ENCODE data around the gene MEPCE. TPM values are rescaled to one million over a fixed set of nuclear protein-coding genes. Genes with fewer than 3 reads are reported as not detected.

The MEPCE gene
- total and polyA plus RNA-seq, 2 experiments from 2014 or later, result 10.0 to 32.6 TPM

GRCh38 chr7:100432053-100432452, 2.4 kb downstream of the MEPCE start:
- Histone ChIP-seq H3K36me3 (ENCODE audit: insufficient read depth) (peaks cover 9% of the 10 kb centered on the region; the same call in 1 of the 2 replicates), H4K20me1 (replicated peaks; ENCODE audit: insufficient read depth) (peaks cover 3% of the 10 kb centered on the region; the same call in 1 of the 2 replicates)

More at GRCh38 chr7:100432053-100432452, 2.4 kb downstream of the MEPCE start:
- no peak for DNase-seq (ENCODE audit: low spot score)
- peak overlapping the region; percentile 81 for H3K27ac ChIP-seq (ENCODE audit: low read depth)
- peaks cover 9% of the 10 kb centered on the region for H3K27me3 ChIP-seq (ENCODE audit: insufficient read depth)
- Mint-ChIP-seq H3K36me3 (ENCODE audit: low read depth) (peaks cover 59% of the 10 kb centered on the region), H3K4me3 (peak overlapping the region; percentile 93), H3K9me3 (peaks cover 20% of the 10 kb centered on the region), H3K4me1 (peaks cover 48% of the 10 kb centered on the region), H3K27ac (peak overlapping the region; percentile 56; the same call in 1 of the 2 replicates), H3K27me3 (ENCODE audit: insufficient read depth, low read depth, poor library complexity) (peaks cover 47% of the 10 kb centered on the region)
- TF ChIP-seq STAT1 (IDR thresholded peaks at IDR 0.05; ENCODE audit: unreplicated experiment), result no peak
- no peak for TF ChIP-seq EZH2phosphoT487 (IDR thresholded peaks at IDR 0.05; ENCODE audit: unreplicated experiment)
- TF ChIP-seq NANOG (IDR thresholded peaks at IDR 0.05; ENCODE audit: borderline replicate concordance), result no peak
- no peak for TF ChIP-seq ETS1 (IDR thresholded peaks at IDR 0.05)
- TF ChIP-seq ZNF462 (CRISPR knock-in tag; IDR thresholded peaks at IDR 0.05), result no peak
- no peak for TF ChIP-seq EZH2 (IDR thresholded peaks at IDR 0.05; ENCODE audit: low read depth, unreplicated experiment)
- TF ChIP-seq, protein P1, sequence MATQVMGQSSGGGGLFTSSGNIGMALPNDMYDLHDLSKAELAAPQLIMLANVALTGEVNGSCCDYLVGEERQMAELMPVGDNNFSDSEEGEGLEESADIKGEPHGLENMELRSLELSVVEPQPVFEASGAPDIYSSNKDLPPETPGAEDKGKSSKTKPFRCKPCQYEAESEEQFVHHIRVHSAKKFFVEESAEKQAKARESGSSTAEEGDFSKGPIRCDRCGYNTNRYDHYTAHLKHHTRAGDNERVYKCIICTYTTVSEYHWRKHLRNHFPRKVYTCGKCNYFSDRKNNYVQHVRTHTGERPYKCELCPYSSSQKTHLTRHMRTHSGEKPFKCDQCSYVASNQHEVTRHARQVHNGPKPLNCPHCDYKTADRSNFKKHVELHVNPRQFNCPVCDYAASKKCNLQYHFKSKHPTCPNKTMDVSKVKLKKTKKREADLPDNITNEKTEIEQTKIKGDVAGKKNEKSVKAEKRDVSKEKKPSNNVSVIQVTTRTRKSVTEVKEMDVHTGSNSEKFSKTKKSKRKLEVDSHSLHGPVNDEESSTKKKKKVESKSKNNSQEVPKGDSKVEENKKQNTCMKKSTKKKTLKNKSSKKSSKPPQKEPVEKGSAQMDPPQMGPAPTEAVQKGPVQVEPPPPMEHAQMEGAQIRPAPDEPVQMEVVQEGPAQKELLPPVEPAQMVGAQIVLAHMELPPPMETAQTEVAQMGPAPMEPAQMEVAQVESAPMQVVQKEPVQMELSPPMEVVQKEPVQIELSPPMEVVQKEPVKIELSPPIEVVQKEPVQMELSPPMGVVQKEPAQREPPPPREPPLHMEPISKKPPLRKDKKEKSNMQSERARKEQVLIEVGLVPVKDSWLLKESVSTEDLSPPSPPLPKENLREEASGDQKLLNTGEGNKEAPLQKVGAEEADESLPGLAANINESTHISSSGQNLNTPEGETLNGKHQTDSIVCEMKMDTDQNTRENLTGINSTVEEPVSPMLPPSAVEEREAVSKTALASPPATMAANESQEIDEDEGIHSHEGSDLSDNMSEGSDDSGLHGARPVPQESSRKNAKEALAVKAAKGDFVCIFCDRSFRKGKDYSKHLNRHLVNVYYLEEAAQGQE (IDR thresholded peaks at IDR 0.05; ENCODE audit: unreplicated experiment), result no peak
- TF ChIP-seq, protein P2, sequence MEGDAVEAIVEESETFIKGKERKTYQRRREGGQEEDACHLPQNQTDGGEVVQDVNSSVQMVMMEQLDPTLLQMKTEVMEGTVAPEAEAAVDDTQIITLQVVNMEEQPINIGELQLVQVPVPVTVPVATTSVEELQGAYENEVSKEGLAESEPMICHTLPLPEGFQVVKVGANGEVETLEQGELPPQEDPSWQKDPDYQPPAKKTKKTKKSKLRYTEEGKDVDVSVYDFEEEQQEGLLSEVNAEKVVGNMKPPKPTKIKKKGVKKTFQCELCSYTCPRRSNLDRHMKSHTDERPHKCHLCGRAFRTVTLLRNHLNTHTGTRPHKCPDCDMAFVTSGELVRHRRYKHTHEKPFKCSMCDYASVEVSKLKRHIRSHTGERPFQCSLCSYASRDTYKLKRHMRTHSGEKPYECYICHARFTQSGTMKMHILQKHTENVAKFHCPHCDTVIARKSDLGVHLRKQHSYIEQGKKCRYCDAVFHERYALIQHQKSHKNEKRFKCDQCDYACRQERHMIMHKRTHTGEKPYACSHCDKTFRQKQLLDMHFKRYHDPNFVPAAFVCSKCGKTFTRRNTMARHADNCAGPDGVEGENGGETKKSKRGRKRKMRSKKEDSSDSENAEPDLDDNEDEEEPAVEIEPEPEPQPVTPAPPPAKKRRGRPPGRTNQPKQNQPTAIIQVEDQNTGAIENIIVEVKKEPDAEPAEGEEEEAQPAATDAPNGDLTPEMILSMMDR (conservative IDR thresholded peaks at IDR 0.05; ENCODE audit: low read depth in 2 of 2), result no peak
- TF ChIP-seq ZNF114 (CRISPR knock-in tag; IDR thresholded peaks at IDR 0.05), result no peak
- no peak for TF ChIP-seq CREB1 (CRISPR knock-in tag; IDR thresholded peaks at IDR 0.05; ENCODE audit: low read depth)
- TF ChIP-seq JUNB (IDR thresholded peaks at IDR 0.05; ENCODE audit: unreplicated experiment), result no peak
- no peak; the same call in 1 of the 2 replicates for TF ChIP-seq POLR2AphosphoS5 (IDR thresholded peaks at IDR 0.05; ENCODE audit: low read depth)
- TF ChIP-seq ZNF331 (CRISPR knock-in tag; IDR thresholded peaks at IDR 0.05; ENCODE audit: low read depth), result no peak
- peak overlapping the region; percentile 67 for H3K4me3 ChIP-seq
- ATAC-seq, result no peak
- H3K4me1 ChIP-seq (ENCODE audit: insufficient read depth), result peaks cover 29% of the 10 kb centered on the region; the same call in 1 of the 2 replicates
- peaks cover 39% of the 10 kb centered on the region for H3F3A ChIP-seq (replicated peaks; ENCODE audit: low read depth)
- H3K79me2 ChIP-seq (replicated peaks; ENCODE audit: insufficient read depth), result peaks cover 44% of the 10 kb centered on the region
- H3K4me2 ChIP-seq, result peak overlapping the region; percentile 79
- 0 out of 2 replicates have a peak, but pooled peaks cover 3% of the 10 kb centered on the region for H3K9me2 ChIP-seq (ENCODE audit: insufficient read depth)
- no peak overlapping the region for H2AFZ ChIP-seq

Measured in GM23338 (cell line).